IMR-90 (cell line): ENCODE measurements around the gene ALX4. TPM values are rescaled to one million over a fixed set of nuclear protein-coding genes. Genes with fewer than 3 reads are reported as not detected.

Source experiments
- ATAC-seq: fragments of 200-7000 bp; cut with Tn5 transposase; 2 replicates; pipeline ENCODE4 v1.9.1; 2020; ENCODE audit warnings: low read depth, mild to moderate bottlenecking, moderate library complexity
- BruUV-seq: library from RNA; stranded (reverse); fragments of 400-500 nt; replicated peaks from 2 replicates; lab custom pipeline; 2021; lab: Mats Ljungman, UMichigan
- CTCF ChIA-PET: fragments of 300-600 bp; formaldehyde crosslinking; extraction: SDS; loops from one replicate; lab custom pipeline; 2021; ENCODE audit warnings: antibody characterized with exemption; lab: Yijun Ruan, JAX
- POLR2A ChIA-PET: fragments of 300-600 bp; sonication (Branson Sonifier 250); formaldehyde crosslinking; loops from one replicate; lab custom pipeline; 2022; ENCODE audit warnings: antibody characterized with exemption; ENCODE audit not compliant: unreplicated experiment; lab: Charles Lee
- DNase-seq: peaks from one replicate; pipeline ENCODE4 v3.0.0; 2013
- H2AFZ ChIP-seq: replicated peaks from 2 replicates; pipeline ENCODE3; 2013; ENCODE audit warnings: low read length, mild to moderate bottlenecking; ENCODE audit not compliant: poor library complexity
- H2AK5ac ChIP-seq: 2 replicates; pipeline ENCODE4 v1.6.1; 2013; ENCODE audit warnings: low read depth, low read length, inconsistent platforms
- H2AK9ac ChIP-seq: replicated peaks from 2 replicates; pipeline ENCODE3; 2013; ENCODE audit warnings: mild to moderate bottlenecking, low read depth, low read length, moderate library complexity; ENCODE audit not compliant: poor library complexity
- H2BK120ac ChIP-seq: 2 replicates; pipeline ENCODE4 v1.6.1; 2013; ENCODE audit warnings: low read depth, low read length, inconsistent platforms
- H2BK15ac ChIP-seq: 3 replicates; pipeline ENCODE4 v1.6.1; 2013; ENCODE audit warnings: low read depth, low read length, inconsistent platforms
- H2BK20ac ChIP-seq: 2 replicates; pipeline ENCODE4 v1.6.1; 2013; ENCODE audit warnings: low read depth, mild to moderate bottlenecking, inconsistent platforms, low read length, moderate library complexity
- H2BK5ac ChIP-seq: 2 replicates; pipeline ENCODE4 v1.6.1; 2013; ENCODE audit warnings: mild to moderate bottlenecking, low read depth, low read length, inconsistent platforms; ENCODE audit not compliant: poor library complexity, severe bottlenecking
- H3K14ac ChIP-seq: replicated peaks from 2 replicates; pipeline ENCODE4 v1.6.1; 2013; ENCODE audit warnings: low read depth, low read length, inconsistent platforms
- H3K18ac ChIP-seq: 2 replicates; pipeline ENCODE4 v1.6.1; 2013; ENCODE audit warnings: low read depth, low read length, control low read depth
- H3K23ac ChIP-seq: 2 replicates; pipeline ENCODE4 v1.6.1; 2013; ENCODE audit warnings: low read depth, low read length, inconsistent platforms
- H3K27ac ChIP-seq: 2 replicates; pipeline ENCODE4 v1.5.1; 2013; ENCODE audit warnings: mild to moderate bottlenecking, control low read depth, low read length; ENCODE audit not compliant: insufficient read depth
- H3K27me3 ChIP-seq: 2 replicates; pipeline ENCODE4 v1.6.1; 2013; ENCODE audit warnings: low read length; ENCODE audit not compliant: control insufficient read depth, insufficient read depth
- H3K36me3 ChIP-seq: 2 replicates; pipeline ENCODE4 v1.6.1; 2013; ENCODE audit warnings: low read length, mixed read lengths; ENCODE audit not compliant: control insufficient read depth, insufficient read depth
- H3K4ac ChIP-seq: 2 replicates; pipeline ENCODE4 v1.6.1; 2013; ENCODE audit warnings: low read depth, low read length, inconsistent platforms
- H3K4me1 ChIP-seq: 2 replicates; pipeline ENCODE4 v1.6.1; 2013; ENCODE audit warnings: low read length, mixed read lengths; ENCODE audit not compliant: control insufficient read depth, insufficient read depth
- H3K4me2 ChIP-seq: 2 replicates; pipeline ENCODE4 v1.6.1; 2013; ENCODE audit warnings: low read depth, mild to moderate bottlenecking, control low read depth, low read length, moderate library complexity
- H3K4me3 ChIP-seq: 2 replicates; pipeline ENCODE4 v1.5.1; 2013; ENCODE audit warnings: low read depth, mild to moderate bottlenecking, control low read depth, low read length, moderate library complexity; ENCODE audit not compliant: insufficient read depth
- H3K56ac ChIP-seq: 2 replicates; pipeline ENCODE4 v1.6.1; 2013; ENCODE audit warnings: low read length, inconsistent platforms; ENCODE audit not compliant: insufficient read depth; ENCODE audit errors: extremely low read depth
- H3K79me1 ChIP-seq, 2 experiments: 2 replicates each; pipeline ENCODE4 v1.6.1; 2013; ENCODE audit warnings: low read length in 2 of 2, inconsistent platforms in 1 of 2, low read depth in 1 of 2
- H3K9ac ChIP-seq: 2 replicates; pipeline ENCODE4 v1.6.1; 2013; ENCODE audit warnings: low read depth, low read length, control low read depth
- H3K9me1 ChIP-seq: 2 replicates; pipeline ENCODE4 v1.6.1; 2013; ENCODE audit warnings: low read length, inconsistent platforms; ENCODE audit not compliant: insufficient read depth
- H3K9me3 ChIP-seq: 2 replicates; pipeline ENCODE4 v1.6.1; 2013; ENCODE audit warnings: low read length; ENCODE audit not compliant: control insufficient read depth, insufficient read depth
- H4K20me1 ChIP-seq: 2 replicates; pipeline ENCODE4 v1.6.1; 2013; ENCODE audit warnings: low read length, inconsistent platforms; ENCODE audit not compliant: insufficient read depth
- H4K5ac ChIP-seq: 2 replicates; pipeline ENCODE4 v1.6.1; 2013; ENCODE audit warnings: mild to moderate bottlenecking, low read depth, low read length, control low read depth
- H4K8ac ChIP-seq, 2 experiments: 2 replicates each; pipeline ENCODE4 v1.6.1; 2013; ENCODE audit warnings: low read depth in 2 of 2, low read length in 2 of 2, control low read depth in 1 of 2, inconsistent platforms in 1 of 2
- H4K91ac ChIP-seq: 2 replicates; pipeline ENCODE4 v1.6.1; 2013; ENCODE audit warnings: low read depth, low read length, inconsistent platforms; ENCODE audit not compliant: insufficient read depth
- BHLHE40 ChIP-seq: fragments of 150-350 bp; IDR thresholded peaks from 2 replicates; pipeline ENCODE4 v1.6.1; 2016; ENCODE audit warnings: mild to moderate bottlenecking, low read depth, low read length
- CHD1 ChIP-seq: IDR thresholded peaks from 2 replicates; pipeline ENCODE4 v1.6.1; 2012; ENCODE audit warnings: low read depth, low read length, improper control_type of control experiment
- FOS ChIP-seq: fragments of 150-350 bp; IDR thresholded peaks from 2 replicates; pipeline ENCODE4 v1.6.1; 2016; ENCODE audit warnings: low read depth, low read length
- MXI1 ChIP-seq: IDR thresholded peaks from 2 replicates; pipeline ENCODE4 v1.6.1; 2012; ENCODE audit warnings: low read depth, mild to moderate bottlenecking, low read length, moderate library complexity, borderline replicate concordance
- POLR2A ChIP-seq: IDR thresholded peaks from 2 replicates; pipeline ENCODE4 v1.6.1; 2012; ENCODE audit warnings: mild to moderate bottlenecking, low read depth, low read length
- RAD21 ChIP-seq: IDR thresholded peaks from 2 replicates; pipeline ENCODE4 v1.6.1; 2012; ENCODE audit warnings: low read length, improper control_type of control experiment
- RCOR1 ChIP-seq: IDR thresholded peaks from 2 replicates; pipeline ENCODE4 v1.6.1; 2012; ENCODE audit warnings: mild to moderate bottlenecking, low read length, improper control_type of control experiment; ENCODE audit not compliant: insufficient replicate concordance
- RFX5 ChIP-seq: IDR thresholded peaks from 2 replicates; pipeline ENCODE4 v1.8.0; 2012; ENCODE audit warnings: low read depth, mild to moderate bottlenecking, low read length, moderate library complexity
- WGBS, 2 experiments: methylation state at CpG; one replicate each; pipeline versions ENCODE4 v1.1.5 to v1.1.7; 2013; ENCODE audit warnings: missing lambda C conversion rate in 2 of 2; ENCODE audit not compliant: insufficient read length in 1 of 2; ENCODE audit errors: extremely low coverage in 2 of 2; 5-methylcytosine and 5-hydroxymethylcytosine counted together
- dilution Hi-C: fragments of 300-500 bp; cut with HindIII; formaldehyde crosslinking; loops from one replicate; pipeline ENCODE4 v1.14.3; 2018; ENCODE audit warnings: low sequenced_read_pairs; ENCODE audit not compliant: unreplicated experiment
- in situ Hi-C: fragments of 300-500 bp; cut with MboI; formaldehyde crosslinking; loops from 3 replicates; pipeline ENCODE4 v1.14.3; 2019; ENCODE audit warnings: low sequenced_read_pairs, inconsistent platforms, mixed read lengths
- intact Hi-C: fragments of 100-400 bp; cut with micrococcal nuclease; formaldehyde crosslinking; loops from 2 replicates; pipeline ENCODE4 v1.10.0; 2022
- polyA plus RNA-seq, 3 experiments: library from polyadenylated mRNA; depleted of rRNA; stranded (reverse); fragments of >200 nt; gene quantifications; 2 replicates each; pipeline ENCODE4 v1.2.3, GENCODE V29; 2012; ENCODE audit warnings: low replicate concordance in 1 of 3
- total RNA-seq: library from RNA; depleted of rRNA; stranded (reverse); fragments of >200 nt; gene quantifications from 2 replicates; pipeline ENCODE4 v1.2.3, GENCODE V29; 2012
- TF ChIP-seq, protein P1 (sequence below): fragments of 150-350 bp; IDR thresholded peaks from 2 replicates; pipeline ENCODE4 v1.6.1; 2016; ENCODE audit warnings: low read depth, mild to moderate bottlenecking, low read length, moderate library complexity, borderline replicate concordance
- TF ChIP-seq, protein P2 (sequence below): conservative IDR thresholded peaks from 2 replicates; pipeline ENCODE4 v1.5.1; 2012; ENCODE audit warnings: mild to moderate bottlenecking, low read depth, low read length, improper control_type of control experiment
- TF ChIP-seq, protein P3 (sequence below): fragments of 150-350 bp; IDR thresholded peaks from 2 replicates; pipeline ENCODE4 v1.6.1; 2017; ENCODE audit warnings: mild to moderate bottlenecking, antibody characterized with exemption, low read length, low read depth

ALX4 gene
- total and polyA plus RNA-seq, 2 of the 4 experiments (the other 2 are of a cell fraction), result not detected

DNA sequence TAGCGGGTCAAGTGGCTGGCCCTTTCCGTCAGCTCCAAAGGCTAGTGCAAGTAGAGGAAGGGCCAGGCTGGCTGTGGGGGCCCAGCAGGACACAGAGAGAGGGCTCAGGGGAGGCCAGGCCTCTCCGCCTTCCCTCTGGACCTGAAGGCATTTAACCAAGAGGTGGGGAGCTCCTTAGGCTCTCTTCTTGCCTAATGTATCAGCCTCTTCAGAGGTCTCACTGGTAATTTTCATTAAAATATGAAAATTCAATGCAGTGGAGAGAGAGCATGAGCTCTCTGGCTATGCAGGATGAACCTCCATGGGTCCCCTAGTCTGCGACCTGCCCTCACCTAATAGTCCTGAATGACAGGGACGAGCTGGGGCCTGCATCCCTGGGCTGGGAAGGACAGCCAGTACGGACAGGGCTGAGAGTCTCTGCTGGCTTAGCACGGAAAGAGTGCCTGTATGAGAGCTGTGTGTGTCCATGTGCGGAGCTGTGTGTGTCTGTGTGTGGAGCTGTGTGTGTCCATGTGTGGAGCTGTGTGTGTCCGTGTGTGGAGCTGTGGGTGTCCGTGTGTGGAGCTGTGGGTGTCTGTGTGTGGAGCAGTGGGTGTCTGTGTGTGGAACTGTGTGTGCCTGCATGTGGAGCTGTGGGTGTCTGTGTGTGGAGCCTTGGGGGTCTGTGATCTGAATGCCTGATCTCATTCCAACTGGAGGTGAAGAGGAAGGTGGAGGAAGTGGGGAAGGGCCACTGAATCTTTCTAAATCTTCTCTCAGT, 2.4 kb downstream of the ALX4 start:
- Histone ChIP-seq H3K4ac (no peak overlapping the region), H3K9me1 (no peaks in the 10 kb centered on the region), H4K91ac (no peak overlapping the region), H2BK15ac (no peak overlapping the region), H3K27ac (no peak overlapping the region), H3K4me3 (no peak overlapping the region), H3K9ac (no peak overlapping the region), H2AK5ac (no peak overlapping the region), H3K27me3 (peaks cover 98% of the 10 kb centered on the region), H4K8ac (no peak overlapping the region), H2BK5ac (no peak overlapping the region), H2BK20ac (no peak overlapping the region), H2AFZ (no peak overlapping the region), H2AK9ac (no peak overlapping the region), H3K4me2 (no peak overlapping the region), H4K5ac (no peak overlapping the region), H3K9me3 (peaks cover 11% of the 10 kb centered on the region), H3K23ac (no peak overlapping the region), H3K18ac (no peak overlapping the region), H3K56ac (no peak overlapping the region), H3K14ac (no peak overlapping the region), H3K4me1 (peaks cover 2% of the 10 kb centered on the region; the same call in 1 of the 2 replicates), H3K36me3 (no peaks in the 10 kb centered on the region), H4K20me1 (0 out of 2 replicates have a peak, but pooled peaks cover 3% of the 10 kb centered on the region), H3K79me1 (no peaks in the 10 kb centered on the region), H2BK120ac (no peak overlapping the region)
- DNase-seq, result no peak
- BruUV-seq, result no TSS peak
- intact Hi-C loops (no loop called here), in situ Hi-C loops (no loop called here), dilution Hi-C loops (no loop called here)
- ChIA-PET CTCF (no interaction called here), POLR2A (no interaction called here)
- 81% methylated on average over 6 of the region's 10 CpGs; no CpG with 5 or more reads in 1 of the 2 experiments for WGBS, 2 experiments
- no peak for ATAC-seq
- no peak for TF ChIP-seq FOS
- TF ChIP-seq, protein P1, sequence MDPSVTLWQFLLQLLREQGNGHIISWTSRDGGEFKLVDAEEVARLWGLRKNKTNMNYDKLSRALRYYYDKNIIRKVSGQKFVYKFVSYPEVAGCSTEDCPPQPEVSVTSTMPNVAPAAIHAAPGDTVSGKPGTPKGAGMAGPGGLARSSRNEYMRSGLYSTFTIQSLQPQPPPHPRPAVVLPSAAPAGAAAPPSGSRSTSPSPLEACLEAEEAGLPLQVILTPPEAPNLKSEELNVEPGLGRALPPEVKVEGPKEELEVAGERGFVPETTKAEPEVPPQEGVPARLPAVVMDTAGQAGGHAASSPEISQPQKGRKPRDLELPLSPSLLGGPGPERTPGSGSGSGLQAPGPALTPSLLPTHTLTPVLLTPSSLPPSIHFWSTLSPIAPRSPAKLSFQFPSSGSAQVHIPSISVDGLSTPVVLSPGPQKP, result no peak
- no peak for TF ChIP-seq CHD1
- TF ChIP-seq RFX5, result no peak
- no peak for TF ChIP-seq MXI1
- TF ChIP-seq, protein P2, sequence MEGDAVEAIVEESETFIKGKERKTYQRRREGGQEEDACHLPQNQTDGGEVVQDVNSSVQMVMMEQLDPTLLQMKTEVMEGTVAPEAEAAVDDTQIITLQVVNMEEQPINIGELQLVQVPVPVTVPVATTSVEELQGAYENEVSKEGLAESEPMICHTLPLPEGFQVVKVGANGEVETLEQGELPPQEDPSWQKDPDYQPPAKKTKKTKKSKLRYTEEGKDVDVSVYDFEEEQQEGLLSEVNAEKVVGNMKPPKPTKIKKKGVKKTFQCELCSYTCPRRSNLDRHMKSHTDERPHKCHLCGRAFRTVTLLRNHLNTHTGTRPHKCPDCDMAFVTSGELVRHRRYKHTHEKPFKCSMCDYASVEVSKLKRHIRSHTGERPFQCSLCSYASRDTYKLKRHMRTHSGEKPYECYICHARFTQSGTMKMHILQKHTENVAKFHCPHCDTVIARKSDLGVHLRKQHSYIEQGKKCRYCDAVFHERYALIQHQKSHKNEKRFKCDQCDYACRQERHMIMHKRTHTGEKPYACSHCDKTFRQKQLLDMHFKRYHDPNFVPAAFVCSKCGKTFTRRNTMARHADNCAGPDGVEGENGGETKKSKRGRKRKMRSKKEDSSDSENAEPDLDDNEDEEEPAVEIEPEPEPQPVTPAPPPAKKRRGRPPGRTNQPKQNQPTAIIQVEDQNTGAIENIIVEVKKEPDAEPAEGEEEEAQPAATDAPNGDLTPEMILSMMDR, result no peak
- no peak for TF ChIP-seq BHLHE40
- TF ChIP-seq RCOR1, result no peak
- TF ChIP-seq, protein P3, sequence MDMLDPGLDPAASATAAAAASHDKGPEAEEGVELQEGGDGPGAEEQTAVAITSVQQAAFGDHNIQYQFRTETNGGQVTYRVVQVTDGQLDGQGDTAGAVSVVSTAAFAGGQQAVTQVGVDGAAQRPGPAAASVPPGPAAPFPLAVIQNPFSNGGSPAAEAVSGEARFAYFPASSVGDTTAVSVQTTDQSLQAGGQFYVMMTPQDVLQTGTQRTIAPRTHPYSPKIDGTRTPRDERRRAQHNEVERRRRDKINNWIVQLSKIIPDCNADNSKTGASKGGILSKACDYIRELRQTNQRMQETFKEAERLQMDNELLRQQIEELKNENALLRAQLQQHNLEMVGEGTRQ, result no peak
- TF ChIP-seq RAD21, result no peak
- TF ChIP-seq POLR2A, result no peak
